WERI-Rb-1 (cell line): ENCODE results near the gene CACNA2D1.

Experiments used
- DNase-seq: peaks from one replicate; pipeline ENCODE4 v3.0.0-alpha.2; 2020
- H3K27ac ChIP-seq: fragments of 250-450 bp; sonication (Bioruptor Pico); 2 replicates; pipeline ENCODE4 v1.5.1; 2020; ENCODE audit warnings: mild to moderate bottlenecking, moderate library complexity
- H3K27me3 ChIP-seq: fragments of 250-450 bp; sonication (Bioruptor Pico); 2 replicates; pipeline ENCODE4 v1.5.1; 2021; ENCODE audit warnings: mild to moderate bottlenecking, low read depth, moderate library complexity; ENCODE audit not compliant: insufficient read depth, severe bottlenecking
- H3K36me3 ChIP-seq: fragments of 250-450 bp; sonication (Bioruptor Pico); 2 replicates; pipeline ENCODE4 v1.5.1; 2020; ENCODE audit warnings: mild to moderate bottlenecking, moderate library complexity
- H3K4me3 ChIP-seq: 2 replicates; pipeline ENCODE4 v1.5.1; 2011; ENCODE audit warnings: low read depth, mild to moderate bottlenecking, control low read depth, low read length
- H3K9me3 ChIP-seq: fragments of 250-450 bp; sonication (Bioruptor Pico); 2 replicates; pipeline ENCODE4 v1.5.1; 2021; ENCODE audit warnings: mild to moderate bottlenecking, moderate library complexity; ENCODE audit not compliant: severe bottlenecking
- CTCF ChIP-seq: IDR thresholded peaks from 2 replicates; pipeline ENCODE4 v1.5.1; 2011; ENCODE audit warnings: low read depth, mild to moderate bottlenecking, control low read depth, inconsistent platforms, low read length

CACNA2D1 gene

GRCh38 chr7:82419200-82419599 lies 24.4 kb downstream of the CACNA2D1 start:
- Histone ChIP-seq H3K4me3 (no peak overlapping the region), H3K9me3 (no peaks in the 10 kb centered on the region), H3K27ac (no peak overlapping the region), H3K27me3 (no peaks in the 10 kb centered on the region), H3K36me3 (no peaks in the 10 kb centered on the region)
- no peak for DNase-seq
- no peak for TF ChIP-seq CTCF

GRCh38 chr7:82417898-82418297 lies 25.7 kb downstream of the CACNA2D1 start:
- H3K9me3 ChIP-seq = no peaks in the 10 kb centered on the region
- no peak for TF ChIP-seq CTCF
- H3K36me3 ChIP-seq = no peaks in the 10 kb centered on the region
- no peak overlapping the region for H3K27ac ChIP-seq
- no peak for DNase-seq
- no peak overlapping the region for H3K4me3 ChIP-seq
- no peaks in the 10 kb centered on the region for H3K27me3 ChIP-seq

DNA sequence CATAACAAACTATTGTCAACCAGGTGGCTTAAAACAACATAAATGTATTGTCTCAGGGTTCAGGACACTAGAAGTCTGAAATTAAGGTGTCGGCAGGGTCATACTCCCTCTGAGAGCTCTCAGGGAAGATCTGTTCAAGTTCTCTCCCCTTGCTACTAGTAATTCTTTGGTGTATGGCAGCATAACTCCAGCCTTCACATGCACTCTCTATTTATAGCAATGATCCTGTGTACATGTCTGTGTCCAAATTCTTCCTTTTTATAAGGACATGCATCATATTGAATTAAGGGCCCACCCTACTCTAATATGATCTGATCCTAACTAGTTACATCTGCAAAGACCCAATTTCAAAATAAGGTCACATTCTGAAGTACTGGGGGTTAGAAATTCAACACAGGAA lies 27.2 kb downstream of the CACNA2D1 start:
- Histone ChIP-seq H3K36me3 (no peaks in the 10 kb centered on the region), H3K4me3 (no peak overlapping the region), H3K27me3 (no peaks in the 10 kb centered on the region), H3K27ac (no peak overlapping the region), H3K9me3 (no peaks in the 10 kb centered on the region)
- TF ChIP-seq CTCF = no peak
- DNase-seq = no peak

GRCh38 chr7:82414389-82414788 lies 29.2 kb downstream of the CACNA2D1 start:
- H3K36me3 ChIP-seq = no peaks in the 10 kb centered on the region
- no peak for DNase-seq
- H3K27me3 ChIP-seq = no peaks in the 10 kb centered on the region
- no peaks in the 10 kb centered on the region for H3K9me3 ChIP-seq
- H3K27ac ChIP-seq = no peak overlapping the region
- no peak overlapping the region for H3K4me3 ChIP-seq
- no peak for TF ChIP-seq CTCF

DNA sequence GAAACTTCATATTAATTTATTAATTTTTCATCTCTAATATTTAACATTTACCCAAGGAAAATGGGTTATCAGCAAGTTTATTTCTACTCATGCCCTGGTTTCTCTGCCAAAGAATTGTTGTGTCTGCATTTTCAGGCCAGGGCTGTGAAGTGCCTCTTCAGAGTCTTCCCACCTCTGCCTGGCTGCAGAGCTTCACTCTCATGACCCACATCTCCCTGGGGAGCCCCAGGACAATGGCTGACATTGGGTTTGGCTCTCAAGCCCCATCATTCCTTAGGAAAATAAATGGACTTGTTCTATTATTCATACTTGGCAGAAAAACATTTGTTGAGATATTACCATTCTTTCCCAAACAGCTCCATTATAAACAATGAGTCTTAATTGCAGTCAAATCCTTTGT lies 30.3 kb downstream of the CACNA2D1 start:
- Histone ChIP-seq H3K27me3 (no peaks in the 10 kb centered on the region), H3K27ac (no peak overlapping the region), H3K36me3 (no peaks in the 10 kb centered on the region; the same call in 1 of the 2 replicates), H3K9me3 (no peaks in the 10 kb centered on the region), H3K4me3 (no peak overlapping the region)
- TF ChIP-seq CTCF = no peak
- no peak for DNase-seq

GRCh38 chr7:82411732-82412131 lies 31.8 kb downstream of the CACNA2D1 start:
- Histone ChIP-seq H3K27ac (no peak overlapping the region), H3K36me3 (no peaks in the 10 kb centered on the region; the same call in 1 of the 2 replicates), H3K9me3 (no peaks in the 10 kb centered on the region), H3K27me3 (no peaks in the 10 kb centered on the region), H3K4me3 (no peak overlapping the region)
- DNase-seq = no peak
- TF ChIP-seq CTCF = no peak
